Activated naive CD8-positive, alpha-beta T cell treated with anti-CD3 and anti-CD28 coated beads for 36 hours (primary cell): ENCODE results near the gene POLR2C. TPM values are rescaled to one million over a fixed set of nuclear protein-coding genes. Genes with fewer than 3 reads are reported as not detected.

Source experiments
- DNase-seq: peaks from one replicate; pipeline ENCODE4 v3.0.0; 2021
- H3K27ac Mint-ChIP-seq: one replicate; pipeline ENCODE4 v1.8.0; 2022; ENCODE audit warnings: mild to moderate bottlenecking, moderate library complexity, mixed read lengths
- H3K27me3 Mint-ChIP-seq: one replicate; pipeline ENCODE4 v1.8.0; 2022; ENCODE audit warnings: mild to moderate bottlenecking, mixed read lengths
- H3K36me3 Mint-ChIP-seq: one replicate; pipeline ENCODE4 v1.8.0; 2021; ENCODE audit warnings: mild to moderate bottlenecking, mixed read lengths
- H3K4me1 Mint-ChIP-seq: one replicate; pipeline ENCODE4 v1.8.0; 2021; ENCODE audit warnings: mixed read lengths
- H3K4me3 Mint-ChIP-seq: one replicate; pipeline ENCODE4 v1.8.0; 2022; ENCODE audit warnings: mild to moderate bottlenecking, moderate library complexity, mixed read lengths
- H3K9me3 Mint-ChIP-seq: one replicate; pipeline ENCODE4 v1.8.0; 2022; ENCODE audit warnings: mixed read lengths
- total RNA-seq, 2 experiments: library from RNA; stranded (reverse); gene quantifications; one replicate each; pipeline ENCODE4 v1.2.3, GENCODE V29; 2021

Gene POLR2C
- total RNA-seq = 10 to 100 TPM; 72.1 to 76.2 TPM

GRCh38 chr16:57462209-57462977 is at the start of gene POLR2C:
POLR2C (plus strand) TSS chr16:57462679; CDS start chr16:57462725, 46 bp downstream.
- Mint-ChIP-seq H3K27me3 (no peaks in the 10 kb centered on the region), H3K4me3 (peak within 1 kb of the TSS; percentile 100), H3K27ac (peak within 1 kb of the TSS; percentile 99), H3K36me3 (peaks cover 17% of the 10 kb centered on the region), H3K4me1 (peaks cover 21% of the 10 kb centered on the region), H3K9me3 (no peaks in the 10 kb centered on the region)
- DNase-seq = peak; percentile 93

DNA sequence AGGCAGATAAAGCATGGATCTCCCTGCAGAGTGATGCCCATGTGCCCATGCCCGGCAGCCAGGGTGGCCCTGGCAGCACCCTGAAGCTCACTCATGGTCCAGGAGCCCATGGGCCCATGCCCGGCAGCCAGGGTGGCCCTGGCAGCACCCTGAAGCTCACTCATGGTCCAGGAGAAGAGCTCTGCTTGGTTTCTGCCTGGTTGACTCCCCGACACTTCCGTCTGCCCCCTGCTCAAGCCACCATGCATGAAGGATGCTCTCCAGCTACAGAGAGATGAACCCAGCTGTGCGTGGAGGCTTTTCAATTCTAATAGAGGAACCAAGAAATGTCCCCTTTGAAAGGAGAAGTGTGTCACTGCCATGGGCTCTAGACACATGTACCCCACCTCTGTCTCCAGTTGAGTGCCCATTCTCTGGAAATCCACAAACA is 49.2 kb upstream of the POLR2C start:
- H3K4me1 Mint-ChIP-seq = peaks cover 11% of the 10 kb centered on the region
- no peak overlapping the region for H3K27ac Mint-ChIP-seq
- no peak for DNase-seq
- no peaks in the 10 kb centered on the region for H3K9me3 Mint-ChIP-seq
- H3K36me3 Mint-ChIP-seq = no peaks in the 10 kb centered on the region
- no peak overlapping the region for H3K4me3 Mint-ChIP-seq
- H3K27me3 Mint-ChIP-seq = no peaks in the 10 kb centered on the region

GRCh38 chr16:57413733-57414132 is 48.7 kb upstream of the POLR2C start:
- no peaks in the 10 kb centered on the region for H3K36me3 Mint-ChIP-seq
- H3K4me1 Mint-ChIP-seq = peaks cover 14% of the 10 kb centered on the region
- no peaks in the 10 kb centered on the region for H3K9me3 Mint-ChIP-seq
- H3K27ac Mint-ChIP-seq = no peak overlapping the region
- H3K4me3 Mint-ChIP-seq = no peak overlapping the region
- DNase-seq = no peak
- no peaks in the 10 kb centered on the region for H3K27me3 Mint-ChIP-seq

- Mint-ChIP-seq H3K4me3 (no peak overlapping the region), H3K9me3 (no peaks in the 10 kb centered on the region), H3K4me1 (peaks cover 22% of the 10 kb centered on the region), H3K27me3 (no peaks in the 10 kb centered on the region), H3K36me3 (no peaks in the 10 kb centered on the region), H3K27ac (no peak overlapping the region)
- DNase-seq = no peak
These were observed 46.4 kb upstream of the POLR2C start for GRCh38 chr16:57416084-57416483.

DNA sequence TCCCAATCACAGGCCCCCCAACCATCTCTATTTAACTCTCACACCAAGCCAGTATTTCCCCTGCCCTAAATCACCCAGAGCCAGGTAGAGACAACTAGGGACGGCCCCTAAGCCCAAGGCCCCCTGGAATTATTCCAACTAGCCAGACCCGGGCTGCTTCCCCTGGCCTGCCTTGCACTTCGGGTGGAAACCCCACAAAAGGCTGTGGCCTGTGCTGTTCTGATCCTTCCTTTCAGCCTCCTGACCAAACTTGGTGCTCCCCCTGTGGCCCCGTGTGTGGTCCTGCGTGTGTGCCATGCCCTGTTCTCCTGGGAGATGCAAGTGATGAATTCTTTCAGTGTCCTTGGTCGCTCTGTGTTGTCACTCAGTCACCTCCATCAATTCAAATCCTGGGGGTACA is 43.0 kb upstream of the POLR2C start:
- H3K27me3 Mint-ChIP-seq = no peaks in the 10 kb centered on the region
- no peaks in the 10 kb centered on the region for H3K36me3 Mint-ChIP-seq
- H3K9me3 Mint-ChIP-seq = no peaks in the 10 kb centered on the region
- H3K27ac Mint-ChIP-seq = peak overlapping the region; percentile 68
- no peak overlapping the region for H3K4me3 Mint-ChIP-seq
- no peak for DNase-seq
- peaks cover 29% of the 10 kb centered on the region for H3K4me1 Mint-ChIP-seq

DNA sequence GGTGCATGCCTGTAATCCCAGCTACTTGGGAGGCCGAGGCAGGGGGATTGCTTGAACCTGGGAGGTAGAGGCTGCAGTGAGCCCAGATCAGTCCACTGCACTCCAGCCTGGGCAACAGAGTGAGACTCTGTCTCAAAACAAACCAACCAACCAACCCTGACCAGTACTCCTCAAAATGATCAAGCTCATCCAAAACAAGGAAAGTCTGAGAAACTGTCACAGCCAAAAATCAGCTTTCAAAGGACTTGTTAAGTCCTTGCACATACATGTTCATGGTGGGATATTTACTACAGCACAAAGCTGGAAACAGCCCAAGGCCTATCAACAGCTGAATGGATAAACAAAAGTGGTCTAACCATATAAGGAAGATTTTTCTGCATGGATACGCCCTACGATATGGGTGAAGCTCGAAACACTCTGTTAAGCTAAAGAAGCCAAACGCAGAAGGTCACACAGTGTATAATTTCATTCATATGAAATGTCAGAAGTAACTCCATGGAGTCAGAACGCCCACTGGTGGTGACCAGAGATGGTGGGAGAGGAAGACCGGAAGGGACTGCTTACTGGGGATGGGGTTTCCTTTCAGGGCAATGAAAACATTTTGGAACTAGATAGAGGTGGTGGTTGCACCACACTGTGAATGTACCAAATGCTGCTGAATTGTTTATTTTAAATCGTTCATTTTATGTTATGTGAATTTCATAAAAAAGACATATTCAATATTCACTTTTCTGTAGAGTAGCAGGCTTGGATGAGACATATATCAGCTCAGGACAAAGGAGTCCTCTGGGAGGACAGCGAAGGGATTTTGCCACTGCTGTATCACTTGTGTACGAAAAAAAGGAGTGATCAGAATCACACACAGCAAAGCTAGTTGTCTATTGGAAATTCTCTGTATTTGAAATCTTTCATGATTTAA is 40.2 kb upstream of the POLR2C start:
- Mint-ChIP-seq H3K4me1 (peaks cover 22% of the 10 kb centered on the region), H3K4me3 (no peak overlapping the region), H3K36me3 (no peaks in the 10 kb centered on the region), H3K27ac (no peak overlapping the region), H3K27me3 (no peaks in the 10 kb centered on the region), H3K9me3 (no peaks in the 10 kb centered on the region)
- DNase-seq = no peak

DNA sequence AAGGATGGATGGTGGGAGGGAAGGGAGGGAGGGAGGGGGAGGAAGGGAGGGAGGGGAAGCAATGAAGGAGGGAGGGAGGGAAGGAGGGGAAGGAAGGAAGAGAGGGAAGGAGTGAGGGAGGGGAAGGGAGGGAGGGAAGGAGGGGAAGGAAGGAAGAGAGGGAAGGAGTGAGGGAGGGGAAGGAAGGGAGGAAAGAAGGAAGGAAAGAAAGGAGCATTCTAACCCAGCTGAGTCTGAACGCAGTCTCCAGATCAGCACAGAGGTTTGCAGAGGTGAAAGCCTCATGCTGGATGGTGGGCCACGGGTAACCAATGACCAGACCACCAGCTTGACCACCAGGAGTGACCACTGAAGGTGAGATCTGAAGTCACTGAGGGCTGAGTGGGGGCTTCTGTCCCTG is 39.3 kb upstream of the POLR2C start:
- H3K9me3 Mint-ChIP-seq = no peaks in the 10 kb centered on the region
- H3K4me1 Mint-ChIP-seq = peaks cover 18% of the 10 kb centered on the region
- no peak overlapping the region for H3K27ac Mint-ChIP-seq
- H3K27me3 Mint-ChIP-seq = no peaks in the 10 kb centered on the region
- no peak for DNase-seq
- peaks cover under 1% of the 10 kb centered on the region for H3K36me3 Mint-ChIP-seq
- no peak overlapping the region for H3K4me3 Mint-ChIP-seq

- no peaks in the 10 kb centered on the region for H3K27me3 Mint-ChIP-seq
- no peaks in the 10 kb centered on the region for H3K9me3 Mint-ChIP-seq
- peaks cover 7% of the 10 kb centered on the region for H3K36me3 Mint-ChIP-seq
- DNase-seq = no peak
- H3K27ac Mint-ChIP-seq = no peak overlapping the region
- H3K4me3 Mint-ChIP-seq = no peak overlapping the region
- H3K4me1 Mint-ChIP-seq = peaks cover 8% of the 10 kb centered on the region
These were observed 37.9 kb upstream of the POLR2C start for GRCh38 chr16:57424583-57424982.

DNA sequence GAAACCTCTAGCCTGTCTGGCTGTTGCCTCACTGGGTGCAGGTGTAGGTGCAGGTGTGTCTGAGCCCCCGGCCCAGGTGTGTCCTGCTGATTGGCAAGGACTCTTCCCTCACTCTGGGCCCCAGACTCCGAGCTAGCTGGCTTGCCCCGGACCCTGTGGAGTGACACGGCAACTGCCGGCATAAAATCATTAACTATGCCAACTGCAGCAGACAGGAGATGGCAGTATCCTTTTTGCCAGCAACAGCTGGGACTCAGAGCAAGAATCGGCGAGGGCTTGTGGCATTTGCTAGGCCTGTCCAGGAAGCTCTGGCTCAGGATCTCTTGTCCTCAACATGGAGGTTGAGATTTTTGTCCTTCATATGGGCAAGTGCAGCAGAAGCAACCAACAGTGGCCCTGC is 36.1 kb upstream of the POLR2C start:
- Mint-ChIP-seq H3K4me3 (no peak overlapping the region), H3K4me1 (peaks cover 7% of the 10 kb centered on the region), H3K36me3 (peaks cover 20% of the 10 kb centered on the region), H3K9me3 (no peaks in the 10 kb centered on the region), H3K27me3 (no peaks in the 10 kb centered on the region), H3K27ac (no peak overlapping the region)
- DNase-seq = no peak

GRCh38 chr16:57427307-57427706 is 35.2 kb upstream of the POLR2C start:
- H3K36me3 Mint-ChIP-seq = peaks cover 21% of the 10 kb centered on the region
- H3K27ac Mint-ChIP-seq = no peak overlapping the region
- DNase-seq = no peak

GRCh38 chr16:57427824-57428223 is 34.7 kb upstream of the POLR2C start:
- peaks cover 23% of the 10 kb centered on the region for H3K36me3 Mint-ChIP-seq
- no peak for DNase-seq
- no peaks in the 10 kb centered on the region for H3K27me3 Mint-ChIP-seq
- peaks cover 4% of the 10 kb centered on the region for H3K4me1 Mint-ChIP-seq
- H3K4me3 Mint-ChIP-seq = no peak overlapping the region
- H3K9me3 Mint-ChIP-seq = no peaks in the 10 kb centered on the region
- no peak overlapping the region for H3K27ac Mint-ChIP-seq

More at GRCh38 chr16:57427307-57427706, 35.2 kb upstream of the POLR2C start:
- no peak overlapping the region for H3K4me3 Mint-ChIP-seq
- H3K4me1 Mint-ChIP-seq = peaks cover 4% of the 10 kb centered on the region
- no peaks in the 10 kb centered on the region for H3K9me3 Mint-ChIP-seq
- H3K27me3 Mint-ChIP-seq = no peaks in the 10 kb centered on the region

GRCh38 chr16:57430955-57431354 is 31.5 kb upstream of the POLR2C start:
- Mint-ChIP-seq H3K4me3 (no peak overlapping the region), H3K27me3 (no peaks in the 10 kb centered on the region), H3K27ac (peak overlapping the region; percentile 1), H3K9me3 (no peaks in the 10 kb centered on the region), H3K4me1 (peaks cover 27% of the 10 kb centered on the region), H3K36me3 (peaks cover 45% of the 10 kb centered on the region)
- no peak for DNase-seq

DNA sequence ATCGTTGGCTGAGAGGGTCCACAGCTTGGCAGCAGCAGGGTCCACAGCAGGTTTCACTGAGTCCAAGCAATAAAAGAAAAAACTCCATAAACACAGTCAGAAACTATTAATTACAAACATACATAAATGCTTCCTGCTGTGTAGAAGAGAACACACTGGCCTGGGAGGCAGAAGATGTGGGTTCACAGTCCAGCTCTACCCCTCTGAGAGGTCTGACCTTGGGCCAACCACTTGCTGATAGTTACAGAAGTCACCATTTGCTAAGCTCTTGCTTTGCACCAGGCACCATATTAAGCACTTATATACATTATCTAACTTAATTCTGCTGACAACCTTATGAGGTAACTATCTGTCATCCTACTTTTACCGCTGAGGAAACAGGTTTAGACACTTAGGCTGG is 30.0 kb upstream of the POLR2C start:
- Mint-ChIP-seq H3K27ac (peak overlapping the region; percentile 75), H3K27me3 (no peaks in the 10 kb centered on the region), H3K9me3 (no peaks in the 10 kb centered on the region), H3K4me3 (no peak overlapping the region), H3K36me3 (peaks cover 50% of the 10 kb centered on the region), H3K4me1 (peaks cover 27% of the 10 kb centered on the region)
- DNase-seq = no peak

- no peak for DNase-seq
- Mint-ChIP-seq H3K4me3 (no peak overlapping the region), H3K27ac (peak overlapping the region; percentile 75), H3K4me1 (peaks cover 27% of the 10 kb centered on the region), H3K9me3 (no peaks in the 10 kb centered on the region), H3K36me3 (peaks cover 51% of the 10 kb centered on the region), H3K27me3 (no peaks in the 10 kb centered on the region)
These were observed 29.5 kb upstream of the POLR2C start for GRCh38 chr16:57432989-57433388.

GRCh38 chr16:57434003-57434402 is 28.5 kb upstream of the POLR2C start:
- Mint-ChIP-seq H3K4me3 (no peak overlapping the region), H3K27me3 (no peaks in the 10 kb centered on the region), H3K27ac (peak overlapping the region; percentile 54), H3K4me1 (peaks cover 27% of the 10 kb centered on the region), H3K9me3 (no peaks in the 10 kb centered on the region), H3K36me3 (peaks cover 49% of the 10 kb centered on the region)
- DNase-seq = no peak
